Epithelial cell of proximal tubule (primary cell): ENCODE measurements around the gene VKORC1. TPM values are rescaled to one million over a fixed set of nuclear protein-coding genes. Genes with fewer than 3 reads are reported as not detected.

ENCODE experiments used
- DNase-seq: peaks from one replicate; pipeline ENCODE4 v3.0.0-alpha.2; 2011; ENCODE audit warnings: low read depth
- H3K4me3 ChIP-seq: 2 replicates; pipeline ENCODE4 v1.5.1; 2011; ENCODE audit warnings: low read depth, mild to moderate bottlenecking, low read length
- total RNA-seq: library from RNA; depleted of rRNA; stranded (reverse); fragments of >200 nt; gene quantifications from 2 replicates; pipeline ENCODE4 v1.2.3, GENCODE V29; 2015
- TF ChIP-seq, protein P1 (sequence below): conservative IDR thresholded peaks from 2 replicates; pipeline ENCODE4 v1.5.1; 2012; ENCODE audit warnings: low read depth, mild to moderate bottlenecking, low read length

The VKORC1 gene
- total RNA-seq, 1 donor from 2014 or later: 214 TPM

DNA sequence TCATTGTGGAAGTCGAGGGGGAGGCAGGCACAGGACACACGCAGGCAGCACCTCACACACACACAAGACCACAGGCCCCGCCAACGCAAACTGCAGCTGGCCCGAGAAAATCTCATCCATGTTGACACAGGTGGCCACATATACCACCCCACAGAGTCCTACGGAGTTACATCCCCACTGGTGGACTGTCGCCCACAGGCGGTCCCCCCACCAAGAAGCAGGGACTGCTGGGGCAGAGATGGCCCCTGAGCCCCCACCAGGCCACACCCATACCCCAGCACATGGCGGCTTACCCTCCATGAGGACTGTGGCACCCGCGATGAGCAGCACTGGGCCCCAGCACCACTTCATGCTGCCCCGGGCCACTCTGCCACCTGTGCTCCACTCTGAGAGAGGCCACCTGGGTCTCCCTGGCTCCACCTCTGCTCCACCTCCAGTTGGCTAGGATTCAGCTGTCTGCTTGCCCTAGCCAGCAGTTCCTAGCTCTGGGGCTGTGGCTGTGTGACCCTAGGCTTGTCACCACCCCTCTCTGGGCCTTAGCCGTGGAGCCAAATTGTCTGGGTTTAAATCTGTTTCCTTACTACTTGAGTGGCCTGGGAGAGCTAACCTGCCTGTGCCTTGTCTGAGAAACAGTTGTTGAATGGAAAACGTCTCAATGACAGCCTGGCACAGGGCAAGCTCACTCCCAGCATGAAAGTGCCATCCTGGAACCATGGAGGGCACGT lies 6.0 kb downstream of the VKORC1 start, which contains the start of gene PRSS53:
TSS of gene PRSS53 (minus strand) at position 485 of the 725 bp plus-strand sequence. CDS start at position 351, 134 bp downstream.
- DNase-seq: no peak
- TF ChIP-seq, protein P1, sequence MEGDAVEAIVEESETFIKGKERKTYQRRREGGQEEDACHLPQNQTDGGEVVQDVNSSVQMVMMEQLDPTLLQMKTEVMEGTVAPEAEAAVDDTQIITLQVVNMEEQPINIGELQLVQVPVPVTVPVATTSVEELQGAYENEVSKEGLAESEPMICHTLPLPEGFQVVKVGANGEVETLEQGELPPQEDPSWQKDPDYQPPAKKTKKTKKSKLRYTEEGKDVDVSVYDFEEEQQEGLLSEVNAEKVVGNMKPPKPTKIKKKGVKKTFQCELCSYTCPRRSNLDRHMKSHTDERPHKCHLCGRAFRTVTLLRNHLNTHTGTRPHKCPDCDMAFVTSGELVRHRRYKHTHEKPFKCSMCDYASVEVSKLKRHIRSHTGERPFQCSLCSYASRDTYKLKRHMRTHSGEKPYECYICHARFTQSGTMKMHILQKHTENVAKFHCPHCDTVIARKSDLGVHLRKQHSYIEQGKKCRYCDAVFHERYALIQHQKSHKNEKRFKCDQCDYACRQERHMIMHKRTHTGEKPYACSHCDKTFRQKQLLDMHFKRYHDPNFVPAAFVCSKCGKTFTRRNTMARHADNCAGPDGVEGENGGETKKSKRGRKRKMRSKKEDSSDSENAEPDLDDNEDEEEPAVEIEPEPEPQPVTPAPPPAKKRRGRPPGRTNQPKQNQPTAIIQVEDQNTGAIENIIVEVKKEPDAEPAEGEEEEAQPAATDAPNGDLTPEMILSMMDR: no peak
- no peak within 1 kb of the TSS for H3K4me3 ChIP-seq

DNA sequence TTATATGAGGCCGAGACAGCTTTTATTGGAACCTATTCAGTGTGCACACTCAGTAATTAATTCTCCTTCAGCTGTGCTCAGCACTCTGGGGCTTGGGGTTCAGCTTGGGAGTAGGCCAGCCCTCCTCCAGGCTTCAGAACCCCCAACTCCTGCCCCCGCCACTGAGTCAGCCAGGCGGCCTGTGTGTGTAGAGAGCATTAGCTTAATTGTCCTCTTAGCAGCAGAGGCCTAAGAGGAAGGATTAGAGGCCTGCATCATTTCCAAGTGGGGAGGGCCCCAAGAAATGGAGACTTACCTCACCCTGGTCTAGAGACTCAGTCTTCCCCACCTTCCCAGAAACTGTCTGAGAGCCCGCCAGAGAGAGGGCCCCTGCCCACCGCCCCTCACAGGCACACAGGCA lies 6.6 kb downstream of the VKORC1 start:
- no peak for DNase-seq
- TF ChIP-seq, protein P1: no peak
- H3K4me3 ChIP-seq: no peak overlapping the region

DNA sequence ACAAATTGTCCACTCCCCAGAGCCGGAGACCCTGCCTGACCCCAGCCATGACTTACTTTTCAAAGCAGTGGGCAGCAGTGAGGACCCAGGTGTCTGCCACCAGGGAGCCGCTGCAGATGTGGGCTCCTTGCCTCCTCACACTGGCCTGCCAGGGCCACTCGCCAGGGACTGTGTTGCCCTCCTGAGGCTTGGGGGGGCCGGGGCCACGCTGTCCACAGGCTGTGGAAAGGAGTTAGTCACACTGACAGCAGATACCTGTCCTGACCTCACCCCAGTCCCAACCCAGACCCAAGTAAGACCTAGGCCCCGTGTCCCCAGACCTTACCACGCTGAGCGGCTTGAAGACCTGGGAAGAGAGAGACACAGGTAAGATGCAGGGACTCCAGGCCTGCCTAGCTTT lies 7.1 kb downstream of the VKORC1 start:
- DNase-seq: no peak
- H3K4me3 ChIP-seq: no peak overlapping the region
- TF ChIP-seq, protein P1: no peak

DNA sequence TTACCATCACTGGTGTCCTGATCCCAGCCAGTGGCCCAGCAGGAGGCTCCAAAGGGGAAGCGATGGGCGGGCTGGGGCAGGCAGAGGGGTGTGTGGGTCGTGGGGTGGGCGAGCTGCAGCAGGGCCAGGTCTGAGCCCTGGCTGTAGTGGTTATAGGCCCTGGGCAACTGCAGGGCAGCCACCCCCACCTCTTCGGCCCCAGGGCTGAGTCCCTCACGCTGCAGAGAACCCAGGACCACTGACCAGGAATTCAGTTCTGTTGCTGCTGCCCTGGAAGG lies 8.0 kb downstream of the VKORC1 start:
- no peak for DNase-seq
- TF ChIP-seq, protein P1: no peak

DNA sequence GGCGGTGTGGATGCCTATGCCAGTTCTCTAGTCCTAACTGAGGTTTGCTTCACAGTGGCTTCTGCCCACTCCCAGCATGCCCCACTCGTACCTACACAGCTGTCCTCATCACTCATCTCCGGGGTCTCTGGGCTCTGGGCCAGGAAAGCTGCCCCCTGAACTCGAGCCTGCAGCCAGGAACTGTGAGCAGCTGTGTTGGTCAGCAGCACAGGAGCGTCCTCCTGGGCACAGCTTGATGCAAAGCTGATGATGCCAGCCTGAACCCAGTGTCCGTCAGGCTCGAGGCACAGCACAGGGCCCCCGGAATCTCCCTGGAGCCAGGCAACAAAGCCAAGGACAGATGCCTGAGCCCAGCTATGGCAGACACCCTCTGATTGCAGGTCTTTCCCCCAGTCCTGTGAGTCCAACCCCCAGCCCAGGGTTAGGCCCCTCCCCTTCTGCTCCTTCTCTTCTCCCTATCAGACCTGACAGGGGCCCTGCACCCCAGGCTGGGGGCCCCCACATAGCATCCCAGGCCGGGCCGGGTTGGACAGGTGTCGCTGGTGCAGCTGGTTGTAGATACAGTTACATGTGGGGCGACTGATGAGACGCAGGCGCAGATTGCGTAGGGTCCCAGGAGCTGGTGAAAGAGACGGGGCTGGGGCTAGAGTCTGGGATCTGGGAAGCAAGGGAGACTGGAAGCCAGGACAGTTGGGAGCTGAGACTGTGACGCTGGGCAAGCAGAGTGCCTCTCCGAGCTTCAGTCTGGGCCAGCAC lies 8.5 kb downstream of the VKORC1 start:
- TF ChIP-seq, protein P1: no peak
- DNase-seq: no peak
- H3K4me3 ChIP-seq: no peak overlapping the region

More for the DNA sequence above, 8.0 kb downstream of the VKORC1 start:
- H3K4me3 ChIP-seq: no peak overlapping the region

DNA sequence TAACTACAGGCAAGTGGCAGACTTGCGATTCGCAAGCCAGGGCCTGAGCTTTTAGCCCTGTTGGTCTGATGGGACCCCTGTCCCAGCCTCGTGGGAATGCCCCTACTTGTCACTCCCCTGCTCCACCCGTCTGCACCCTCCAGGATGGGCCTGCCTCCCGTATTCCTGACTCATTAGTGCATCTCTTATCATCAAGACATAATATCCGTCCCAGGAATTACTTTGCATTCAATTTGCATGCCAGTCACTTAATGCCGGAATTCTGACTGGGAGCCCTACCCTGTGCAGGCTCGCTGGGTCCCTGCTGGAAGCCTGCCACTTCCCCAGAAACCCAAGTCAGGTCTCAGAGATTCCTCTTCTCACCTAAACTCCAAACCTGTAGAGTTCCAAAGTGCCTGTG lies 9.2 kb downstream of the VKORC1 start:
- TF ChIP-seq, protein P1: no peak

More for the DNA sequence above, 9.2 kb downstream of the VKORC1 start:
- no peak overlapping the region for H3K4me3 ChIP-seq
- no peak for DNase-seq
